HG02588 (cell line): Measurements from ENCODE around the gene SMAD6.

Experiments used
- ATAC-seq: cut with Tn5 transposase; IDR thresholded peaks from one replicate; pipeline ENCODE4 v1.9.1; 2021; ENCODE audit warnings: mild to moderate bottlenecking, moderate library complexity; ENCODE audit not compliant: unreplicated experiment

Gene SMAD6

DNA sequence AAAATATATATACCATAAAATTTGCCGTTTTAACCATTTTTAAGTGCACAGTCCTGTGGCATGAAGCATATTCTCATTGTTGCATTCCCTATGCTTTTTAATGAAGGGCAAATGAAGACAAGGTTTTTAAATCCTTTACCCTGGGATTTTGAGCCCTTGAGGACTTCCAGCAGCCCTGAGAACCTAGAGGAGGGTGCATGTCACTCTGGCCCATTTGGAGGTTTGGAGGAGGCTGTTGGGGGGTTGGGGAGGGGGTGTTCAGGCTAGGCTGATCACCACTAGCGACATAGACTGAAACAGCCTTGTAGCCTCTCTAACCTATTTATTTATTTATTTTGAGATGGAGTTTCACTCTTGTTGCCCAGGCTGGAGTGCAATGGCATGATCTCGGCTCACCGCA is 86.0 kb downstream of the SMAD6 start:
- no peak for ATAC-seq

- no peak for ATAC-seq
Observed at GRCh38 chr15:66789029-66790025, 87.3 kb downstream of the SMAD6 start.

DNA sequence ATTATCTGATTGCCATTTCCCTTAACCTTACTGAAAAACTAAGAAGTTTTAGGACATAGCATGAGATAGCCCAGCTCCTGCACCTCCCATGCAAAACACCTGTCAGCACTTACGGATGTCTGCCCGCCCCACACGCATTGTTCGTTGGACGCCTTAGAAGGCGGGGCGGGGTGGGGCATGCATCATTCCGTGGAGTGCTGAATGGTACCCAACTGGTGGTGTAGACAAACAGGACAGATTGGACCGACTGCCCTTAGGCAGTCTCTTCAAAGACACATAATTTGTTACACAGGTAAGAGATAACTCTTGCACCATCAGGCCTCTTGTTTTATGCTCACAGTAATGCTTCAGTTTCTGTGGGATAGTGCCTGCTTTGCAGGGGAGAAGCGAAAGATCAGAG is 93.8 kb downstream of the SMAD6 start:
- no peak for ATAC-seq

- no peak for ATAC-seq
Observed at GRCh38 chr15:66796343-66796742, 94.3 kb downstream of the SMAD6 start.

- no peak for ATAC-seq
Observed at GRCh38 chr15:66797921-66798320, 95.9 kb downstream of the SMAD6 start.

GRCh38 chr15:66798426-66799061 is 96.5 kb downstream of the SMAD6 start:
- ATAC-seq = no peak

GRCh38 chr15:66799242-66799641 is 97.2 kb downstream of the SMAD6 start:
- ATAC-seq = no peak

DNA sequence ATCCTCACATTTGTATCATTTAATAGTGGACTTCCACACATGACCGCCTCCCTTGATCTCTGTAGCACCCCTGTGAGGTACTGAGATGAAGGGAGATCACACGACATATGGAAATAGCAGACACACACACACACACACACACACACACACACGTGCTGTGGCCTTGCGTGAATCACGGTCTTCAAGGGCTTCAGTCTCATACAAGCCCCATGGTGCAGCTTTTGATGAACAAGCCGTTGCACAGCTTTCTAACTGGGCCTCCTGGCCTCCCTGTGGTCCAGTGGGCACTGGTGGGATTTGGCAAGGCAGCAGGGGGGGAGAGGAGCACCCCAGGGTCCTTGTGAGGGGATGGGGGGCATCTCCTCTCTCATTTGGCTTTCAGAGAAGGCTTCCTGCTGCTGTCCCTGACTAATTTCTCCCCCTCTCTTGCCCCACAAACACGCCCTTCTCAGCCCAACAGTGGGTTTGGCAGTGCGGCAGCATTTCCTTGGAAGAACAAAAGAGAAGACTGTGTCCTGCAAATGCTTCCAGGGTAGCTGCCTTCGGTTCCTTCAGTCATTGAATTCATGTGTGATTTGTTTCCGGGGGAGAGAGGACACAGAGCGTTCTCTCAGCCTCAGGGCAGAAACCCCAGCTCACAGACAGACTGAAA is 98.7 kb downstream of the SMAD6 start:
- ATAC-seq = no peak

- ATAC-seq = no peak
Observed at GRCh38 chr15:66801266-66801665, 99.2 kb downstream of the SMAD6 start.

DNA sequence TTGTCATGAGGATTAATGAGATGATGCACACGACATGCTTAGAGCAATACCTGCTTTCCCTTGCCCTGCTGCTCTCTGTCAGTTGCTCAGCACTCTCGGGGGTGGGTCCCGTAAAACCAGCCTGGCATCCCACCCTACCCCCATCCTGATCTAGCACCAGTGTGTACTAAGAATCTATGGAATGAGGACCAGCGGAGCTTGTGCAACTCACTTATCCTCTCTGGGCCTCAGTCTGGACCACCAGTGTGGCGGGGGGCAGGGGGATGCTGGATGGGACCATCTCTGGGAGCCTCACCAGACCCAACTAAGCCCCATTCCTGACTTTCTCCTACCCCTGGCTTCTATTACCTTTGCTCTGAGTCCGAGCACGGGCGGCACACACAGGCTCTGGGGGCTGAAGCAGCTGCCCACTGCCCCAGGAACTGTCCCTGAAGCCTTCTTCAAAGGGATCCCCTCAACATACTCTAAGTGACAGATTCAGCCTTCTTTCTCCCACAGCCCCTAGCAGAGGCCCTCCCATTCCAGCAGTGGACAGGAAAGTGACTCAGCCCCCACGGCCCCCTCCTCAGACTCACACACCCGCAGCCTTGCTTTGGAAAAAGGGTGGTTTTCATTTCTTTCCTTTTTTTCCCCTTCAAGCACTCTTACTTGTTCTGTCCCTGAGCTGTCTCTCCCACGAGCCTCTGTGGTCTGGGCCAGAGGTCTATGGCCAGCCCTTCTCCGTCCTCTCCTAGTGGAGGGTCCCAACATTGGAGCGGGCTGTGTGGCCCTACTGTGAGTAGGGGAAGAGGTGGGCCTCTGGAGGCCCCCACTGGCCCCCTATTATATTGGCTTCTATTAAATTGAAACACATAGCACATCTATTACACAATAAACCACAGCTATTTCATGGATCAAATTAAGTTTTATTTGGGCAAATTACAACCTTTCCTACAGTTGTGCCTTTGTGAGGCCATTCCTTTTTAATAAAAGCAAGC is 100.3 kb downstream of the SMAD6 start:
- ATAC-seq = no peak

GRCh38 chr15:66803182-66803729 is 101.2 kb downstream of the SMAD6 start:
- no peak for ATAC-seq

DNA sequence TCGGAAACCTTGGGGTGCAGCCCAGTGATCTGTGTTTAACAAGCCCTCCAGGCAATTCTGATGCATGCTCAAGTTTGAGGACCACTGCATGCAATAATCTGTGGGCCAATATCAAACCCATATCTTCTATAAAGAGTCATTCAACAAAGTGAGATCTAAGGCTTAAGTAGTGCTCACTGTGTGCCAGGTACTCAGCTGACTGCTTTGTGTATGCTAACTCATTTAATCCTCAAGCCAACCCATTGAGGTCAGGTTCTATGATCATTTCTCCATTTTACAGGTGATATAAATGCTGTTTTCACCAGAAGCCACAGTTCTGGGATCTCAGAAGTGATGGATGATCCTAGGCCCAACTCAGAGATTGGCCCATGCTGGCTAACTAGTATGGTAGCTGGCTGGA is 101.7 kb downstream of the SMAD6 start:
- no peak for ATAC-seq

DNA sequence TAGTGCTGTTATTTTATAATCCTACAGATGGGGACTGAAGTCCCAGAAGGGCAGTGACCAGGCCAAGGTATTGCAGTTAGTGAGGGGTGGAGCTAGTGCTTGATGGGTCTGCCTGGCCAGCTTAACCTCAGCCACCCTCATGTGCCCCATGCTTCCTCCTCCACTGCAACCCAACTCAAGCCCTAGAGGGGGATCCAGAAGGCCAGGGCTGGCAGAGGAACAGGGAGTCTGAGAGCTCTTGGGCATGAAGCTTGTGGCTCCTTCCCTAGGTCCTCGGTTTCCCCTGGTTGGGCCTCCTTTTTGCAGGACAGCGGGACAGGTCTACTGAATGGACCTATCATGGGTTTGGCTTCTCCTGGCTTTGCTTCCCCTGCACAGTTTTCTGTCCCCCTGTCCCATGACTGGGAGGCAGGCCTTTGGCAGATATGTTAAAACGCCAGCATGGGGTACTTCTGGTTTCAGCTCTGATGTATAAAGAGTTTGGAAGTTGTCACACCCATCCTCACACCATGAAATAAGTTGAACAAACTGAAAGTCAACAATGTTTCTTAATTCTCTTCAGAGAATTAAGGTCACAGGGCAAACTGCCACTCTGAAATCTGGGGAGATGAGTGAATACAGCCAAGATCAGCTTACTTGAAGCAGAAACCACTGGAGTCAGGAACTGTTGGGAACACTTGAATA is 103.3 kb downstream of the SMAD6 start:
- no peak for ATAC-seq

DNA sequence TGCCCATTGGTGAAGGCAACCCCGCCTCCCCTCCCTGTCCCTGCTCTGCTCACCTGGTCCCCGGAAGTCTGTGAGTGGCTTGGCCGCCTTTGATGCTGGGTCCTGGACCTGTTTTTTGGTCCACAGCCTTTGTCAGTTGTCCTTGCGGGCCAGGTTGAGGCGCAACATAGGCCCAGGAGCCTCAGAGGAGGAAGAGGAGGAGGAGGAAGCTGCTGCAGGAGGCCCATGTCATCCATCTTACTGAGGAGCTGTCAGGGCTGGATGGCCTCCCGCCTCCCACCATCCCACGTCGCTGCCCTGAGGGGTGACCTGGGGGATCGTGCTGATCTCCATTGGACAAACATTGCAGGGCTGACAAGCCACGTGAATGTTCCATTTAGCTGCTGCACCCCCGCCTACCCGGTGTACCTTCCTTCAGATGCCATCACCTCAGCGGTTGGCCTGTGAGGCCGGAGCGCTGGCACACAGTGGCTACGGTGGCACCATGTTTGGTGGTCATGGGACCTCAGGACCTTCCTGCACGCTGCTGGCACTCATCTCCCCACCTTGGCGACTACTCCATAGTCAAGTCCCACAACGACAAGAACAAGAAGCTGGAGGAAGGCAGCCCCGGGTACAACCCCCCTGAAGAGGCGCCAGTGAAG is 106.3 kb downstream of the SMAD6 start:
- no peak for ATAC-seq

DNA sequence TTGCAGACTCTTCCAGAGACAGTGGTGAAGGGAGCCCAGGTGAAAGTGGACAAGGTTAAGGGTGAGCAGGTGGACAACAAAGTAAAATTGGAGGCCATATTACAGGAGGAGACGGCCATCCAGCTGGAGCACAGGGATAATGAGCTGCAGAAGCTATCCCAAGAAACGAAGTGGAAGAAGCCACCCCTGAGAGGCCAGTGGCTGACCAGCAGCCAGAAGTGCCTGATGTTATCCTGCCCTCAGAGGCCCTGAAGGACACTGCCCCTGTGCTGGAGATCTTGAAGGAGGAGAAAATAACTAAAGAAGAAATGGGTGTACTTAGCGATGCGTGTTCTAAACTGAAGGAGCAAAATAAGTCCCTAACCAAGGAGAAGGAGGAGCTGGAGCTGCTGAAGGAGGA is 107.6 kb downstream of the SMAD6 start:
- no peak for ATAC-seq

GRCh38 chr15:66815318-66815717 is 113.3 kb downstream of the SMAD6 start:
- no peak for ATAC-seq

DNA sequence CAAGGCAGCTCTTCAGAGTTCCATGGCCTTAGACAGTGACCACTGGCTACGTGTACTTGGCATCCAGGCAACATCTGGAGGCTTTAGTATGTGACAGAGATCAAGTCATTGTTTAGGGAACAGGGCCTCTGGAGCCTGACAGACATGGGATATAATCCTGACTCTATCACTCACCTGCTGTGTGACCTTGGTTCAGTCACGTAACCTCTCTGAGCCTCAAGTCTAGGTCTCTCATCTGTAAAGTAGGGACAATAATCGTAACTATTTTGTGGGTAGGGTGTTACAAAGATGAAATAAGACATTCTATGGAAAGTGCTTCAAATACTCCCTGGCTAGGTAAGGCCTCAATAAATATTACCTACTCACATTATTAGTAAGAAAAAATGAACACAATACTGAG is 114.2 kb downstream of the SMAD6 start:
- ATAC-seq = no peak

DNA sequence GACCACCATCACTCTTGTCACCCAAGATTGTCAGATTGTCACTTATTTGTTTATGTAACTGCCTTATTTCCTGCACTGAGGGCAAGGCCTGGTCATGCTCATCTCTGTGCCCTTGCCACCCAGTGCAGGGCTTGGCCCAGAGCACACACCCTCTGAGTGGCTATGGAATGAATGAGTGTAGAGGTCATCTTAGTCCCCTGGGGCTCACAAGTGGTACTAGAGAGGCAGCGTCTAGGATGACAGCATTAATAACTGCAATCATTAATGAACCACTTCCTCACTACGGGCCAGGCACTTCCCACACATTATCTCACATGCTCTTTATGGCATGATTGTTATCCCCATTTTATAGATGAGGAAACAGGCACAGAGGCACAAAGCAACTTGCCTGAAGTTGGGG is 117.0 kb downstream of the SMAD6 start:
- ATAC-seq = no peak

DNA sequence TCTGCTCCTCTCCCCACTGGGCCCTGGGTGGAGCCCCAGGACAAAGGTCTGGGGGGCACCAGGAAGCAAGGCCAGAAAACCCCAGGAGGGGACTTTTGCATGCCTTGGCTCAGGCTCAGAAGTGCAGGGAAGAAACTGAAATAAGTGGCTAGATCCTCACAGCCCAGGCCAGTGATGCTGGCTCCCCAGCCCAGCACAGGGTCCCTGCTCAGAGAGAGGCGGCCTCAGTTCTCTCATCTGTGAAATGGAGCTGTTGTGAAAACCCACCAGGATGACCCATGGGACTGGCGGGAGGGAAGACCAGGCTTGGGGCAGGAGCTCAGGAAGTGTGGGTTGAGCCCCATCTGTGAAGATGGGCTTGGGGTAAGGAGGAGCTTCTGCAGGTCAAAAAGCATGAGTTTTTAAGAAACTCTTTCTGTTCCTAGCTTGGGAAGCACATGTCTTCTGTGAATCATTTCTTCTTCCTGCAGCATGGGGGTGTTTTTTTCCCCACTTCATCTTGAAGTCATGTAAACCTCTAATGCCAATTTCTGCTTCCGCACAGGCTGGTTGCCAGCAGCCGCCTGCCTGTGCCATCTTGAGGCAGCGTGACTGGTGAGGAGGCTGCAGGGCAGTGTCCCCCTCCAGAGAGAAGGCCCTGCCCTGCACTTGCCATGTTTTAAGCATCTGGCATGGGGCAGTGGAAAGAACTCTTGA is 118.6 kb downstream of the SMAD6 start:
- ATAC-seq = no peak
